Activated naive CD8-positive, alpha-beta T cell treated with anti-CD3 and anti-CD28 coated beads, Interleukin-2, amount 50 U/mL, for 16 hours (primary cell): Measurements from ENCODE around the gene TLCD4.
"Not testable (repeated sequence)": the region's sequence is repeated elsewhere in the genome, so short reads cannot be mapped to it uniquely, and the experiment has no call there.

ENCODE experiments used
- DNase-seq: peaks from one replicate; pipeline ENCODE4 v3.0.0-alpha.2; 2020; ENCODE audit warnings: low read depth, low spot score

Gene TLCD4

DNA sequence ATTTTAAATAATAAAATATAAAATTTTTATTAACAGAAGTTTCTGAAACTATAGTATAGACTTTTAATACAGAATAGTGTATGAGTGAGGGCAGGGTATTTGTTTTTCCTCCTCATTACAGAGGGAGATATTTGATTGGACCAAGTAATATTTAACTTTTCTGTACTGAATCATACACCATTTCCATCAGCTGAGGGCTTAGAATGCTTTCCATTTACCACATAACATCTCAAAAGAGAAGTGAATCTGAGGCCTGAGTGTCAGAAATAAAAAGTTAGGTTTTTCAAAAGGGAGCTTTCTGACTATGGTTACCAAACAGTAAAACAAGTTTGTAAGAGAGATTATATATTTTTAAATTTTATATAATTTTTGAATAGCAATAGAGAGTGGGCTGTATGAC is 29.5 kb downstream of the TLCD4 start:
- no peak for DNase-seq

DNA sequence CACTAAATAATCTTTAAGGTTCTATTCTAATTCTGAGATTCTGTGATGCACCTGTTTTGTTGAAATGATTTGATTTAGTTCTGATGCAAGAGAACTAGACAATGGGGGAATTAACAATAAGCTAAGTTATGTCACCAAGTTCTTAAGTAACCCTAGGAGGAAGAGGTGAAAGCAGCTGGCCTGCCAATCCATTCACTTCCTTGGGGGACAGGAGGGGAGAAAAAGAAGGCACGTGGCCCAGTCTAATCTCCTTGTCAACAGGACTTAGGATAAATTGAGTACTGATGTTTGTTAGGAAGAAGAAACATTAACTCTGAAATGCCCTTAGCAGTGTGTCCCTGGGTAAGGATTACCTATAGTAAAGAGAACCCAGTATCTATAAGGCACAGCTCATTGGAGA is 36.9 kb downstream of the TLCD4 start:
- no peak for DNase-seq

DNA sequence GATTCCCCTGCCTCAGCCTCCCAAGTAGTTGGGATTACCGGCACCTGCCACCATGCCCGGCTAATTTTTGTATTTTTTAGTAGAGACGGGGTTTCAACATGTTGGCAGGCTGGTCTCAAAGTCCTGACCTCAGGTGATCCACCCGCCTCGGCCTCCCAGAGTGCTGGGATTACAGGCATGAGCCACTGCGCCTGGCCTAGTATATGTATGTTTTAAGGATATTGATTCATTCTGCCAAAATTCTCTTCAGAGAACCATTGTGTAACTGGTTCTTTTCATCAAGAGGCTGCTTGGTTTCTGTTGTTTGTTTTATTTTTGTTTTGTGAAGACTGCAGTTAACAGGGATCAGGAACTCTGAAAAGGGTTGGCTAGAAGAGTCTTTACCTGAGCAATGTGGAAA is 48.4 kb downstream of the TLCD4 start:
- not testable (repeated sequence) for DNase-seq
